ENCODE results near the gene MRPL34.

The MRPL34 gene

DNA sequence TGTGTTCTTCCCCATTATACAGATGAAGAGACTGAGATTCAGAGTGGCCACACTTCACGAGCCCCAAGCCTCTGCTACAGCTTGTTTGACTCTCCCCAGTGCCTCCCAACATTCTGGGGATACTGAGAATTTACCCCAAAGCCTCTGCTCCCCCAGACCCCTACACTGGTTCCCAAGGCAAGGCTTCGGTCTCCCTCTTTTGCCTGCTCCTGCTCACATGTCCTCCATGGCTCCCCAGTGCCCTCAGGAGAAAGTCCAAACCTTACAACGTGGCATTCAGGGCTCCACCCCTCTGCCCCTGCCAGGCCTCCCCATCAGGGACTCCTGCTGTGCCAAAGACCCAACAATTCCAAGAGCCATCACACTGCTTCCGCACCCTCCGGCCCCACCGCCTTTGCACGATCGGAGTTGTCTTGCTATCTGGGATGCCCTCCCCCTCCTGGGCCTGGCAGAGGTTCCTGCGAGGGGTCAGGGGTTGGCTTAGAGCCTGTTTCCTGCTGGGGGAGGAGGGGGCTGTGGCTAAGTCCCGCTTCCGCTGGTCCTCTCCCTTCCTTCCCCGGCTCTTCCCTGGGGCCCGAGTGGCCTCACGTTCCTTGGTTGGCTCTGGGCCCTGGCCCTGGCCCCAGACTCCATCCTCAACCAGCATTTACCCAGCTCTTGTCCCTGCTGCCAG lies 47.1 kb downstream of the MRPL34 start:
- H3K4me3 ChIP-seq (ENCODE audit: low read depth, low read length): no peak overlapping the region
- TF ChIP-seq, protein P1, sequence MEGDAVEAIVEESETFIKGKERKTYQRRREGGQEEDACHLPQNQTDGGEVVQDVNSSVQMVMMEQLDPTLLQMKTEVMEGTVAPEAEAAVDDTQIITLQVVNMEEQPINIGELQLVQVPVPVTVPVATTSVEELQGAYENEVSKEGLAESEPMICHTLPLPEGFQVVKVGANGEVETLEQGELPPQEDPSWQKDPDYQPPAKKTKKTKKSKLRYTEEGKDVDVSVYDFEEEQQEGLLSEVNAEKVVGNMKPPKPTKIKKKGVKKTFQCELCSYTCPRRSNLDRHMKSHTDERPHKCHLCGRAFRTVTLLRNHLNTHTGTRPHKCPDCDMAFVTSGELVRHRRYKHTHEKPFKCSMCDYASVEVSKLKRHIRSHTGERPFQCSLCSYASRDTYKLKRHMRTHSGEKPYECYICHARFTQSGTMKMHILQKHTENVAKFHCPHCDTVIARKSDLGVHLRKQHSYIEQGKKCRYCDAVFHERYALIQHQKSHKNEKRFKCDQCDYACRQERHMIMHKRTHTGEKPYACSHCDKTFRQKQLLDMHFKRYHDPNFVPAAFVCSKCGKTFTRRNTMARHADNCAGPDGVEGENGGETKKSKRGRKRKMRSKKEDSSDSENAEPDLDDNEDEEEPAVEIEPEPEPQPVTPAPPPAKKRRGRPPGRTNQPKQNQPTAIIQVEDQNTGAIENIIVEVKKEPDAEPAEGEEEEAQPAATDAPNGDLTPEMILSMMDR (IDR thresholded peaks at IDR 0.05; ENCODE audit: insufficient read depth, low read depth, low read length, missing control alignments): no peak
- DNase-seq (ENCODE audit: low read depth): no peak

DNA sequence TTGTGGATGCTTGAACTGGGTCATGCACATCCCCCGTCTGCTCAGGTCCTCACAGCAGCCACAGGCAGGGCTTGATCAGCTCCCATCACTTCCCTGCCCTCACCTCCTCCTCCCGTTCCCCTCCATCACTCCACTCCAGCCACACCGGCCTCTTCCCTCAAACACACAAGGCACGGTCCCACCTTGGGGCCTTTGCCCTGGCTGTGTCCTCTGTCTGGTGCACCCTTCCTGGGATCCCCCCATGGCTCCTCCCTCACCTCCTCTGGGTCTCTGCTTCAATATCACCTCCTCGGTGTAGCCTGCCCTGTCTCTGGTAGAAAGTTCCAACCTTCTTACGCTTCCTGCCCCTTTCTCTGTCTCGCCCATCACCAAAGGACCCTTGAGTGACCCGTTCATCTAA lies 47.7 kb downstream of the MRPL34 start:
- DNase-seq (ENCODE audit: low read depth): no peak
- TF ChIP-seq, protein P1 (IDR thresholded peaks at IDR 0.05; ENCODE audit: insufficient read depth, low read depth, low read length, missing control alignments): no peak
- no peak overlapping the region for H3K4me3 ChIP-seq (ENCODE audit: low read depth, low read length)

All from GM12865 (cell line).